Ectodermal cell (in vitro differentiated cells): ENCODE data around the gene ETF1.

Experiments
- H3K27ac ChIP-seq: 2 replicates; pipeline ENCODE4 v1.7.0; 2013; ENCODE audit warnings: mild to moderate bottlenecking, low read depth, low read length; ENCODE audit not compliant: insufficient read depth, poor library complexity, severe bottlenecking
- H3K27me3 ChIP-seq: 2 replicates; pipeline ENCODE4 v1.7.0; 2013; ENCODE audit warnings: mild to moderate bottlenecking, low read length; ENCODE audit not compliant: insufficient read depth, control insufficient read depth, poor library complexity, severe bottlenecking
- H3K36me3 ChIP-seq: one replicate; pipeline ENCODE4 v1.7.0; 2013; ENCODE audit warnings: low read length; ENCODE audit not compliant: control insufficient read depth, insufficient read depth
- H3K4me1 ChIP-seq: one replicate; pipeline ENCODE4 v1.7.0; 2013; ENCODE audit warnings: low read length; ENCODE audit not compliant: control insufficient read depth, insufficient read depth
- H3K4me3 ChIP-seq: 2 replicates; pipeline ENCODE4 v1.7.0; 2013; ENCODE audit warnings: low read depth, low read length, control low read depth; ENCODE audit not compliant: insufficient read depth
- H3K9me3 ChIP-seq: 2 replicates; pipeline ENCODE4 v1.7.0; 2013; ENCODE audit warnings: mild to moderate bottlenecking, low read length, moderate library complexity; ENCODE audit not compliant: control insufficient read depth
- WGBS, 2 experiments: methylation state at CpG; one replicate each; pipeline ENCODE4 v1.1.7; 2013; ENCODE audit warnings: missing lambda C conversion rate in 2 of 2; 5-methylcytosine and 5-hydroxymethylcytosine counted together

Gene ETF1

DNA sequence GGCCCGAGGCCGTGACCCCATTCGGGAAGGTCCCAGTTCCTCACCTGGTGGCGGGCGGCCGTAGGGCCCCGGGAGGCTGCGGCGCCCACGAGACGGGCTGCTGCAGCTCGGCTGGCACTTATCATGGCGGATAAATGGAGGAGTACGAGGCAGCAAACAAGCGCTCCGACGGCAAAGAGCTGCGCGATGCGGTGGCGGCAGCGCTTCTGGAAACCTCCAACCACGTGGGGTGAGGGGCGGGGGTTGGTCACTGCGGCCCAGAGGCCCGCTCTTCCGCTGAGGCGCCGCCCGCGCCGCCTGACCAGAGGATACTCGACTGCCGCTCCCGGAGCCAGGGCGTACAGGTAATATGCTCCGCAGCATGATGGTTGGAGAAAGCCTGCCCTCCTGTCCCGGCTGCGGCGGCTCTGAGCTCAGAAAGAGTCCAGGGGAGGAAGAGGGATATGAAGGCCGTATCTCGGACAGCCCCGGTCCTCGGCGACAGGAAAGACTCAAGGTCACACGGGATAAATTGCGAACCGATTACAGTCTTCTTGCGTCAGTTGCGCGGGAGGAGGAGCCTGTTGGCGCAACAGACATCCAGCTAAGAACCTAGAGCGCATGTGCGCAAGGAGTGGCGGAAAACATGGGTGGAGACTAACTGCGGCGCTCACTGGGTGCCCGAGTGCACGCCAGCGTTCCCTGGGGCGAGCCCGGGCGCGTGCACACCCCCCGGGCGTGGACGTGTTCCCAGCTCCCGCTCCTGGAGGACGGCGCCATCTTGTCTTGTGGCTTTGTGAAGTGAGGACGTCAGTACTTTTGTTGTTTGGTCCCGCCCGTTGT is 32.4 kb upstream of the ETF1 start, which contains the start of gene HSPA9:
Gene HSPA9, minus strand, starts transcription at position 208 of the 822 bp plus-strand sequence. Its CDS starts 83 bp downstream, at position 125.
- H3K36me3 ChIP-seq = peaks cover 26% of the 10 kb centered on the region
- peaks cover 5% of the 10 kb centered on the region for H3K4me1 ChIP-seq
- 1% methylated on average over 73 of the region's 73 CpGs for WGBS, 2 experiments
- peak within 1 kb of the TSS; percentile 100 for H3K27ac ChIP-seq
- no peaks in the 10 kb centered on the region for H3K9me3 ChIP-seq
- H3K4me3 ChIP-seq = peak within 1 kb of the TSS; percentile 59
- no peaks in the 10 kb centered on the region for H3K27me3 ChIP-seq

DNA sequence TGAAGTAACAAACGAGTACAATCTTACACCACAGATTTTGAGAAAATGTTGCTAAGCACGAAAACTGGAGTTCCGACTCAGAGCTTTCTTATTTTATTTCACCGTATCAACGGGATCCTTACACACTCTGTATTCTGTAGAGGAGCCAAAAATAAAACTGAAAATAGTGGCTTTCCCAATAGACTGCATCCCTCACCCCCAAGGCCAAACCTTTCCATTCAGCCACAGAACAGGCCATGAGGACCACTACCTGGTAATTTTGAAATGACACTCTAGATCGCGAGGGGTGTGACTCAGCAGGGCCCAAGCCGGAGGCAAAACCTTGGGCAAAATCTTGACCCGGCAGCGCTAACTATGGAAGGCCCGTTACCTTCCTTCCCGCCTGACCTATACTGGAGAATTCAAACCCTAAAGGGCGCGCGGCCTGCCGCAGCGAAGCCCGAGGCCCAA is 31.7 kb upstream of the ETF1 start:
- peak overlapping the region; percentile 59 for H3K4me3 ChIP-seq
- no peaks in the 10 kb centered on the region for H3K27me3 ChIP-seq
- H3K27ac ChIP-seq = peak overlapping the region; percentile 100
- whole genome bisulfite sequencing, 2 experiments = 0 to 1% methylated on average over 18 of the region's 18 CpGs
- peaks cover 5% of the 10 kb centered on the region for H3K4me1 ChIP-seq
- no peaks in the 10 kb centered on the region for H3K9me3 ChIP-seq
- peaks cover 32% of the 10 kb centered on the region for H3K36me3 ChIP-seq

DNA sequence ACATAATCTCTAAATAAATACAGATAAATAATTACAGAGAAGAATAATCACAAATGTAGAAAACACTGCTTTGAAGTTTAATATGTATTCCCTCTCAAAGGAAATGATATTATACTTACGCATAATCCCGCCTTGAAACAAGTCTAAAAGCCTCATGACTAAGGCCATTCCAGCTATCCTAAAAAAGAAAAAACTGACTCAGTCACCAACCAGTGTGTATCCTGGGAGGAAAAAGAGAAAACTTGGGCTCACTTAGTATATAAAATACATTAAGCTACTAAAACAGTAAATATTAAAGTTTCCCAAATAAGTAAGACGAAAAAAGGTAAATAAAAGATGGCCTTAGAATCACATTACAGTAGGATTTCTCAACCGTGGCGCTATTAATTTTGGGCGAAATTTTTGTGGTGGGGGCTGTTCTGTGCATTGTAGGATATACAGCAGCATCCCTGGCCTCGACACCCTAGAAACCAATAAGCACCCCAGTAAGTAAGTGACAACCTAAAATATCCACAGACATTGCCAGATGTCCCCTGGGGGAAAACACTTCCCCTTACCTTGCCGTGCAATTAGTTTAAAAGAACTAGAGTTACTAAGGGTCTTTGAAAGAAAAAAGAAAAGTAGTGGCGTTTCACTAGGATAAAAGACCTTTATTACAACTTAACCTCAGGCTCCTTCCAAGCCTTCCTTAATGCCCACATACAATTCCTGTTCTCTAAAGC is 31.1 kb upstream of the ETF1 start:
- Histone ChIP-seq H3K9me3 (no peaks in the 10 kb centered on the region), H3K36me3 (peaks cover 38% of the 10 kb centered on the region), H3K4me1 (peaks cover 5% of the 10 kb centered on the region), H3K27ac (peak overlapping the region; percentile 100), H3K27me3 (no peaks in the 10 kb centered on the region), H3K4me3 (peak overlapping the region; percentile 59)
- 38 to 46% methylated on average over 5 to 9 of the region's 9 CpGs for WGBS, 2 experiments

DNA sequence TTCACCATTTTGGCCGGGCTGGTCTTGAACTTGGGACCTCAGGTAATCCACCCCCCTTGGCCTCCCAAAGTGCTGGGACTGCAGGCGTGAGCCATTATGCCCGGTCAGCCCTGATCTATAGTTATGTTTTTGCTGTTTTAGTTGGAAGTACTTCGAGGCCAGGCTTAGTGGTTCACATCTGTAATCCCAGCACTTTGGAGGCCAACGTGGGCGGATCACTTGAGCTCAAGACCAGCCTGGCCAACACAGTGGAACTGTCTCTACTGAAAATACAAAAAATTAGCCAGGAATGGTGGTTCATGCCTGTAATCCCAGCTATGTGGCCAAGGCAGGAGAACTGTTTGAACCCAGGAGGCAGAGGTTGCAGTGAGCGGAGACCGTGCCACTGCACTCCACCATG is 30.2 kb upstream of the ETF1 start:
- H3K4me3 ChIP-seq = no peak overlapping the region
- peaks cover 5% of the 10 kb centered on the region for H3K4me1 ChIP-seq
- 90 to 91% methylated on average over 8 of the region's 8 CpGs for WGBS, 2 experiments
- H3K27me3 ChIP-seq = no peaks in the 10 kb centered on the region
- H3K27ac ChIP-seq = no peak overlapping the region
- H3K9me3 ChIP-seq = no peaks in the 10 kb centered on the region
- H3K36me3 ChIP-seq = peaks cover 46% of the 10 kb centered on the region

DNA sequence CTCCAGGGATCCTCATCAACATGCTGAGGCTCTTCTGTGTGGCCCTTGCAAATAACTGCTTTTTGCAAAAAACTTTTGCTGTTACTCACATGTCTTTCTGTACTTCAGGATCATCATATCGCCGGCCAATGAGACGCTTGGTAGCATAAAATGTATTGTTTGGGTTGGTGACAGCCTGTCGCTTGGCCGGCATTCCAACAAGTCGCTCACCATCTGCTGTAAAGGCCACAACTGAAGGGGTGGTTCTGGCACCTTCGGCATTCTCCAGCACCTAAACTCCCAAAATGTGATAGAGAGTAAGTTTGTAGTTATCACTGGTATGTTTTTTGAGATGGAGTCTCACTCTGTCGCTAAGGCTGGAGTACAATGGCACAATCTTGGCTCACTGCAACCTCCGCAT is 27.8 kb upstream of the ETF1 start:
- no peaks in the 10 kb centered on the region for H3K9me3 ChIP-seq
- no peak overlapping the region for H3K27ac ChIP-seq
- peaks cover 69% of the 10 kb centered on the region for H3K36me3 ChIP-seq
- no peak overlapping the region for H3K4me3 ChIP-seq
- no peaks in the 10 kb centered on the region for H3K27me3 ChIP-seq
- peaks cover 5% of the 10 kb centered on the region for H3K4me1 ChIP-seq
- WGBS, 2 experiments = 94 to 97% methylated on average over 9 of the region's 9 CpGs

DNA sequence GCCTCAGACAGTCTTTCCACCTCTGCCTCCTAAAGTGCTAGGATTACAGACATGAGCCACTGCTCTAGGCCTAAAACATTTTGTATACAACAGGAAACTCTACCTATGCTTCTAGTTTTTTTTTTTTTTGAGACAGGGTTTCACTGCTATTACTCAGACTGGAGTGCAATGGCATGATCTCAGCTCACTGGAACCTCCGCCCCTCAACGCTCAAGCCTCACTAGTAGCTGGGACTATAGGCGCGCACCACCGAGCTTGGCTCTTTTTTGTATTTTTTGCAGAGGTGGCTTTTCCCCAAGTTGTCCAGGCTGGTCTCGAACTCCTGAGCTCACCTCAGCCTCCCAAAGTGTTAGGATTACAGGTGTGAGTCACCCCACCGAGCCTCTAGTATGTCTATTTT is 26.7 kb upstream of the ETF1 start:
- H3K36me3 ChIP-seq = peaks cover 79% of the 10 kb centered on the region
- H3K9me3 ChIP-seq = no peaks in the 10 kb centered on the region
- no peak overlapping the region for H3K4me3 ChIP-seq
- H3K4me1 ChIP-seq = peaks cover 5% of the 10 kb centered on the region
- no peak overlapping the region for H3K27ac ChIP-seq
- H3K27me3 ChIP-seq = no peaks in the 10 kb centered on the region
- 95 to 96% methylated on average over 7 of the region's 7 CpGs for WGBS, 2 experiments

DNA sequence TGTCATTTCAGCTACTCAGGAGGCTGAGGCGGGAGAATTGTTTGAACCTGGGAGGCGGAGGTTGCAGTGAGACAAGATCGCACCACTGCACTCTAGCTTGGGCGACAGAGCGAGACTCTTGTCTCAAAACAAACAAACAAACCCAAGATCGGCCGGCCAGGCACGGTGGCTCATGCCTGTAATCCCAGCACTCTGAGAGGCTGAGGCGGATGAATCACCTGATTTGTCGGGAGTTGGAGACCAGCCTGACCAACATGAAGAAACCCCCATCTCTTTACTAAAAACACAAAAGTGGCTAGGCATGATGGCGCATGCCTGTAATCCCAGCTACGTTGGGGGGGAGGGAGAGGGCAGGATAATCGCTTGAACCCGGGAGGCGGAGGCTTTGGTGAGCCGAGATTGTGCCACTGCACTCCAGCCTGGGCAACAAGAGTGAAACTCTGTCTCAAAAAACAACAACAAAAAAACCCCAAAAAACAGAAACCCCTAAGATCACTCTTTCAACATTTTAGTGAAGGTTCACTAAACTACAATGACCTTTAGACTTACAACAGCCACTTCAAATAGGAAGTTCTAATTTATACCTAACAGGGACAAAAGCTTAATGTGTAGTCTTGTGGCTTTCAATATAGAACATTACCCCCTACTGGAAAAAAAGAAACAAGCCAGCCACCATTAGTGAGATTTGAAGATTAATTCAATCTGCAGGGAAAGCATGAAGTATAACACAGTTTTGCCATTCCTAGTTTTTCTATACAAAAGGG is 25.2 kb upstream of the ETF1 start:
- Histone ChIP-seq H3K36me3 (peaks cover 79% of the 10 kb centered on the region), H3K4me1 (no peaks in the 10 kb centered on the region), H3K27ac (no peak overlapping the region), H3K27me3 (no peaks in the 10 kb centered on the region), H3K4me3 (no peak overlapping the region), H3K9me3 (no peaks in the 10 kb centered on the region)
- WGBS, 2 experiments = 92 to 94% methylated on average over 16 of the region's 16 CpGs

DNA sequence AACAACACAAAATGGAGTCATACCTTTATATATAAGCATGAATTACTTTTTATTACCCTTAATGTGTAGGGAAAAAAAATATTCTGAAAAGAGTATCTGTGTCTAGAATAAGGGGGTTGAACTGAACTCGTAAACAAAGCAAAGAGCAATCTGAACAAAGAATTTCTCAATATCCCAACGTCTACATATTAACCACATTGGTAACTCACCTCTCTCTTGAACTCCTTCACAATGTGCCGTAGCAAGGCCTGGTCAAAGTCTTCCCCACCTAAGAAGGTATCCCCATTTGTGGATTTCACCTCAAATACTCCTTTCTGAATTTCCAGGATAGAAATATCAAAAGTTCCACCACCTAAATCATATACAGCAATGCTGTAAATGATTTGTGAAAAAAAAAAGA is 23.8 kb upstream of the ETF1 start:
- Histone ChIP-seq H3K36me3 (peaks cover 75% of the 10 kb centered on the region), H3K9me3 (no peaks in the 10 kb centered on the region), H3K27ac (no peak overlapping the region), H3K4me3 (no peak overlapping the region), H3K4me1 (no peaks in the 10 kb centered on the region), H3K27me3 (no peaks in the 10 kb centered on the region)
- 74 to 75% methylated on average over 3 of the region's 3 CpGs for WGBS, 2 experiments

DNA sequence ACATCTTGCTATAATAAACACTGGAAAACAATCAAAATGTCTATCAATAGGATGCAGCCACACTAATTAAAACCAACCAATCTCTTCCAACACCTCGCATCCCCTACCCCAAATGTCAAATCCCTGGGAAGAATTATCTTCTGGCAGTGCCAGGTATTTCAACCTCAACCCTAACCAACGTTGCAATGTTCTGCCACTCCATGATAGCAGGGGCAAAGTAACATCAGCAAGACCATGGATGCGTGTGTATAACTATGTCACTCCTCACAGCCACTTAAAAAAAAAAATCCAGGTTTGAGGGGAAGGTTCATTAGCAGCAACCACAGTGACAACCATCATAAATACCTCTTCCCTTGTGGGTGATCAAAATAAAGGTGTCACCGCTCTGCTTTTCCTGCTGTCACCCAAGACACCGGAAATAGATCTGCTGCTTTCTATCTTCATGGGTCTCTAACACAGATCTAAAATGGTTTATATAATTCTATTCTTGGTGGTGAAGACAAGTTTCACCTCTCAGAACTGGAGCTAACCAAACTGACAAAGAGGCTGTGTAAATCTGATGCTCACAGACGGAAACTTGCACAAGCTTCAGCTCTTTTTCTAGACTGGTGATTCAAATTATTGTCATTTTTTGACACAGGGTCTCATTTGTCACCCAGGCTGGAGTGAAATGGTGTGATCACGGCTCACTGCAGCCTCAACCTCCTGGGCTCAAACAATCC is 22.2 kb upstream of the ETF1 start:
- peaks cover 69% of the 10 kb centered on the region for H3K36me3 ChIP-seq
- H3K27me3 ChIP-seq = no peaks in the 10 kb centered on the region
- no peaks in the 10 kb centered on the region for H3K4me1 ChIP-seq
- WGBS, 2 experiments = 95 to 96% methylated on average over 6 to 7 of the region's 7 CpGs
- H3K4me3 ChIP-seq = no peak overlapping the region
- H3K9me3 ChIP-seq = no peaks in the 10 kb centered on the region
- no peak overlapping the region for H3K27ac ChIP-seq
